GM23338 (cell line): ENCODE results near the gene HJURP. TPM values are rescaled to one million over a fixed set of nuclear protein-coding genes. Genes with fewer than 3 reads are reported as not detected.

ENCODE experiments used
- CREB1 ChIP-seq: fragments of 250-450 bp; sonication (Bioruptor Pico); IDR thresholded peaks from 2 replicates; pipeline ENCODE4 v1.5.0; 2020; ENCODE audit warnings: low read depth, mild to moderate bottlenecking, moderate library complexity
- CTCF ChIP-seq, 2 experiments: fragments of 200-600 bp in 1 of 2; sonication (generic) in 1 of 2; conservative IDR thresholded peaks; 2 replicates each; pipeline versions ENCODE4 v1.5.1 to v1.6.1; 2016 to 2017; ENCODE audit warnings: antibody characterized with exemption in 2 of 2, low read depth in 2 of 2, mild to moderate bottlenecking in 2 of 2, moderate library complexity in 1 of 2
- EZH2 ChIP-seq: fragments of 200-600 bp; sonication (generic); IDR thresholded peaks from one replicate; pipeline ENCODE4 v1.8.0; 2017; ENCODE audit warnings: antibody characterized with exemption, mild to moderate bottlenecking, low read depth; ENCODE audit not compliant: unreplicated experiment
- JUNB ChIP-seq: IDR thresholded peaks from one replicate; pipeline ENCODE4 v1.6.1; 2016; ENCODE audit warnings: antibody characterized with exemption; ENCODE audit not compliant: unreplicated experiment
- NANOG ChIP-seq: IDR thresholded peaks from 2 replicates; pipeline ENCODE4 v1.6.1; 2016; ENCODE audit warnings: antibody characterized with exemption, borderline replicate concordance
- POLR2AphosphoS5 ChIP-seq: IDR thresholded peaks from 2 replicates; pipeline ENCODE4 v1.6.1; 2016; ENCODE audit warnings: antibody characterized with exemption, low read depth
- ZNF462 ChIP-seq: fragments of 250-450 bp; sonication (Bioruptor Pico); IDR thresholded peaks from 2 replicates; pipeline ENCODE4 v1.5.0; 2020; ENCODE audit warnings: mild to moderate bottlenecking, moderate library complexity
- polyA plus RNA-seq: library from polyadenylated mRNA; unstranded; fragments of >200 nt; fragmentation: Nextera tagmentation; extraction: Ambion mirVana; gene quantifications from 2 replicates; pipeline ENCODE4 v1.2.1, GENCODE V29; 2016
- total RNA-seq: library from RNA; depleted of rRNA; stranded (reverse); fragments of >200 nt; shearing (Covaris generic); gene quantifications from 2 replicates; pipeline ENCODE4 v1.2.3, GENCODE V29; 2014
- TF ChIP-seq, protein P1 (sequence below): IDR thresholded peaks from one replicate; pipeline ENCODE4 v1.6.1; 2018; ENCODE audit warnings: antibody characterized with exemption; ENCODE audit not compliant: unreplicated experiment
- TF ChIP-seq, protein P2 (sequence below): IDR thresholded peaks from 2 replicates; pipeline ENCODE4 v1.6.1; 2016; ENCODE audit warnings: antibody characterized with exemption

The HJURP gene
- total and polyA plus RNA-seq, 2 experiments from 2014 or later = 42.9 to 49.2 TPM

- TF ChIP-seq ZNF462 (CRISPR knock-in tag) = no peak
- TF ChIP-seq, protein P1, sequence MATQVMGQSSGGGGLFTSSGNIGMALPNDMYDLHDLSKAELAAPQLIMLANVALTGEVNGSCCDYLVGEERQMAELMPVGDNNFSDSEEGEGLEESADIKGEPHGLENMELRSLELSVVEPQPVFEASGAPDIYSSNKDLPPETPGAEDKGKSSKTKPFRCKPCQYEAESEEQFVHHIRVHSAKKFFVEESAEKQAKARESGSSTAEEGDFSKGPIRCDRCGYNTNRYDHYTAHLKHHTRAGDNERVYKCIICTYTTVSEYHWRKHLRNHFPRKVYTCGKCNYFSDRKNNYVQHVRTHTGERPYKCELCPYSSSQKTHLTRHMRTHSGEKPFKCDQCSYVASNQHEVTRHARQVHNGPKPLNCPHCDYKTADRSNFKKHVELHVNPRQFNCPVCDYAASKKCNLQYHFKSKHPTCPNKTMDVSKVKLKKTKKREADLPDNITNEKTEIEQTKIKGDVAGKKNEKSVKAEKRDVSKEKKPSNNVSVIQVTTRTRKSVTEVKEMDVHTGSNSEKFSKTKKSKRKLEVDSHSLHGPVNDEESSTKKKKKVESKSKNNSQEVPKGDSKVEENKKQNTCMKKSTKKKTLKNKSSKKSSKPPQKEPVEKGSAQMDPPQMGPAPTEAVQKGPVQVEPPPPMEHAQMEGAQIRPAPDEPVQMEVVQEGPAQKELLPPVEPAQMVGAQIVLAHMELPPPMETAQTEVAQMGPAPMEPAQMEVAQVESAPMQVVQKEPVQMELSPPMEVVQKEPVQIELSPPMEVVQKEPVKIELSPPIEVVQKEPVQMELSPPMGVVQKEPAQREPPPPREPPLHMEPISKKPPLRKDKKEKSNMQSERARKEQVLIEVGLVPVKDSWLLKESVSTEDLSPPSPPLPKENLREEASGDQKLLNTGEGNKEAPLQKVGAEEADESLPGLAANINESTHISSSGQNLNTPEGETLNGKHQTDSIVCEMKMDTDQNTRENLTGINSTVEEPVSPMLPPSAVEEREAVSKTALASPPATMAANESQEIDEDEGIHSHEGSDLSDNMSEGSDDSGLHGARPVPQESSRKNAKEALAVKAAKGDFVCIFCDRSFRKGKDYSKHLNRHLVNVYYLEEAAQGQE = no peak
- no peak for TF ChIP-seq POLR2AphosphoS5
- TF ChIP-seq JUNB = no peak
- TF ChIP-seq CTCF (conservative IDR thresholded peaks at IDR 0.05; ENCODE audit: low read depth in 2 of 2) = no peak
- no peak for TF ChIP-seq CREB1
- no peak for TF ChIP-seq EZH2
- TF ChIP-seq, protein P2, sequence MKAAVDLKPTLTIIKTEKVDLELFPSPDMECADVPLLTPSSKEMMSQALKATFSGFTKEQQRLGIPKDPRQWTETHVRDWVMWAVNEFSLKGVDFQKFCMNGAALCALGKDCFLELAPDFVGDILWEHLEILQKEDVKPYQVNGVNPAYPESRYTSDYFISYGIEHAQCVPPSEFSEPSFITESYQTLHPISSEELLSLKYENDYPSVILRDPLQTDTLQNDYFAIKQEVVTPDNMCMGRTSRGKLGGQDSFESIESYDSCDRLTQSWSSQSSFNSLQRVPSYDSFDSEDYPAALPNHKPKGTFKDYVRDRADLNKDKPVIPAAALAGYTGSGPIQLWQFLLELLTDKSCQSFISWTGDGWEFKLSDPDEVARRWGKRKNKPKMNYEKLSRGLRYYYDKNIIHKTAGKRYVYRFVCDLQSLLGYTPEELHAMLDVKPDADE = no peak
- TF ChIP-seq NANOG = no peak
Measured at GRCh38 chr2:233845301-233846060, 8.9 kb downstream of the HJURP start (continued).
